Esophagus squamous epithelium (tissue), 5 donors: ENCODE data around the gene CACNA1D. TPM values are rescaled to one million over a fixed set of nuclear protein-coding genes. Genes with fewer than 3 reads are reported as not detected.
A peak's percentile ranks its signal among the peaks of the same experiment; 100 is the strongest.
"Not testable (repeated sequence)": the region's sequence is repeated elsewhere in the genome, so short reads cannot be mapped to it uniquely, and the experiment has no call there.

Experiments
- DNase-seq: peaks from one replicate; lab custom pipeline; 2025; lab: John Stamatoyannopoulos, UW
- H3K27ac ChIP-seq, 4 donors: fragments of 200-600 bp; sonication (generic); one replicate each; pipeline ENCODE4 v1.5.1; 2016 to 2019; ENCODE audit warnings: mild to moderate bottlenecking in 1 of 4
- H3K27me3 ChIP-seq, 4 donors: fragments of 200-600 bp; sonication (generic); 1 replicate in 3 of 4; 2 replicates in 1 of 4; pipeline versions ENCODE4 v1.5.1 to v1.6.0; 2017 to 2021; ENCODE audit warnings: antibody characterized with exemption in 1 of 4
- H3K36me3 ChIP-seq, 3 donors: fragments of 200-600 bp; sonication (generic); one replicate each; pipeline ENCODE4 v1.5.1; 2016 to 2019
- H3K4me1 ChIP-seq, 3 donors: fragments of 200-600 bp; sonication (generic); one replicate each; pipeline ENCODE4 v1.5.1; 2017 to 2019
- H3K4me3 ChIP-seq, 4 donors: fragments of 200-600 bp; sonication (generic); 1 replicate in 3 of 4; 2 replicates in 1 of 4; pipeline ENCODE4 v1.5.1; 2016 to 2019; ENCODE audit warnings: mild to moderate bottlenecking in 2 of 4, moderate library complexity in 1 of 4
- H3K9me3 ChIP-seq, 3 donors: fragments of 200-600 bp; sonication (generic); one replicate each; pipeline ENCODE4 v1.5.1; 2016 to 2019
- CTCF ChIP-seq, 6 experiments: fragments of 450-650 bp in 4 of 6; fragments of 200-600 bp in 2 of 6; sonication (generic) in 2 of 6; IDR thresholded peaks; one replicate each; pipeline ENCODE4 v1.5.1; 2016 to 2019; ENCODE audit warnings: antibody characterized with exemption in 6 of 6, mild to moderate bottlenecking in 4 of 6, moderate library complexity in 4 of 6
- POLR2A ChIP-seq, 4 donors: fragments of 450-650 bp; IDR thresholded peaks; one replicate each; pipeline ENCODE4 v1.6.1; 2017; ENCODE audit warnings: antibody characterized with exemption in 4 of 4, mild to moderate bottlenecking in 4 of 4, moderate library complexity in 3 of 4
- WGBS, 2 donors: methylation state at CpG; one replicate each; pipeline ENCODE4 v1.1.5; 2018; 5-methylcytosine and 5-hydroxymethylcytosine counted together
- intact Hi-C: fragments of 100-400 bp; cut with DNase I; formaldehyde crosslinking; loops from one replicate; pipeline ENCODE4 v1.15.0; 2022
- total RNA-seq, 4 donors: library from RNA; depleted of rRNA; stranded (reverse); fragments of >200 nt; gene quantifications; one replicate each; pipeline ENCODE4 v1.1.0, GENCODE V29; 2016
- donor health status: DM: yes; HTN: yes; CAD: no.

CACNA1D gene
- total RNA-seq, result 1 to 10 TPM in 3 of 4 donors, under 1 TPM in 1; 0.56 to 4.5 (median 3.1) TPM

DNA sequence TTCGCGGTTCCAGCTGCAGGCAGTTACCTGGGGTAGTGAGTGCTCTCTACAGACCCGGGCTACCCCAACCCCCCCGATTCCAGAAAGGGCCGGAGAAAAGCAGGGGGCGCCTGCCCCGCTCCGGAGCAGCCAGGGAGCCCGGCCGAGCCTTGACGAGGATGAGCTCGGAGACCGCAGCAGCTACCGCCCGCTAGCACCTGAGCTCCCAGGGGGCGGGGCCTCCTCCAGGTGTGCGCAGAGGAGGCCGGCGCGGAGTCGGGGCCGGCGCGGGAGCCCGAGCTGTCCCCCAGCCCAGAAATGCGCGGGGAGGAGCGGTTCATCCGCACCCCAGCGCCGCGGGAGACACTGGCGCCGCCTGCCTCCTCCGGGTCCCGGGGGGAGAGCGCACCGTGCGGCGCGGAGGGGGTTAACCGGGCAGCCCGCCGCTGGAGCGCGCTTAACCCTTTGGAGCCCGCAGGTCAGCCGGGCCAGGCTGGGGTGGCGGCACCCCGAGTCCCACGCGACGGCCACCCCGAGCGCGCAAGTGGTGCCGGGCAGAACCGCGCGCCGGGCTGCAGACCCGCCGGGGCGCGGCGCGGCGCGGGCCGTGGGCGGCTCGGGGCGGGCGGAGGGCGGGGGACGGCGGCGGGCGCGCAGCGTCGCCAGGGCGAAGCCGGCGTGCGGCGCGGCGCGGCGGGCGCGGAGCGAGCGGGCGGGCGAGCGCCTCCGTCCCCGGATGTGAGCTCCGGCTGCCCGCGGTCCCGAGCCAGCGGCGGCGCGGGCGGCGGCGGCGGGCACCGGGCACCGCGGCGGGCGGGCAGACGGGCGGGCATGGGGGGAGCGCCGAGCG is at the start of gene CACNA1D:
CACNA1D (plus strand) TSS at position 649 of the 829 bp plus-strand sequence. CDS start 556 bp downstream, outside the sequence.
- Histone ChIP-seq H3K36me3 (no peaks in the 10 kb centered on the region), H3K27ac (no peak within 1 kb of the TSS), H3K4me3 (peak within 1 kb of the TSS; percentile 51 to 78 (median 65)), H3K27me3 (peaks cover 0 to 79% (median 0%) of the 10 kb centered on the region in 4 donors), H3K4me1 (peaks cover 15 to 46% (median 20%) of the 10 kb centered on the region in 3 donors), H3K9me3 (no peaks in the 10 kb centered on the region)
- 0% methylated on average over 3 to 15 of the region's 122 CpGs for WGBS, 2 donors
- intact Hi-C loops, result no loop called here
- TF ChIP-seq POLR2A (IDR thresholded peaks at IDR 0.05) (no peak), CTCF (IDR thresholded peaks at IDR 0.05) (no peak)
- no peak for DNase-seq

GRCh38 chr3:53457068-53457467 is 37.3 kb upstream of the CACNA1D start:
- no peak for DNase-seq
- Histone ChIP-seq H3K27me3 (peaks cover 0 to 10% (median 0%) of the 10 kb centered on the region in 4 donors), H3K9me3 (no peaks in the 10 kb centered on the region), H3K4me3 (no peak overlapping the region), H3K36me3 (no peaks in the 10 kb centered on the region), H3K27ac (no peak overlapping the region), H3K4me1 (no peaks in the 10 kb centered on the region)
- intact Hi-C loops, result no loop called here
- TF ChIP-seq POLR2A (IDR thresholded peaks at IDR 0.05), result no peak
- no peak for TF ChIP-seq CTCF (IDR thresholded peaks at IDR 0.05)

GRCh38 chr3:53460326-53460725 is 34.1 kb upstream of the CACNA1D start:
- intact Hi-C loops, result no loop called here
- no peaks in the 10 kb centered on the region for H3K9me3 ChIP-seq
- H3K27me3 ChIP-seq, result peaks cover 0 to 5% (median 0%) of the 10 kb centered on the region in 4 donors
- H3K4me3 ChIP-seq, result no peak overlapping the region
- no peaks in the 10 kb centered on the region for H3K4me1 ChIP-seq
- no peak for DNase-seq
- no peak overlapping the region for H3K27ac ChIP-seq
- 86 to 90% methylated on average over 1 of the region's 1 CpG for WGBS, 2 donors
- H3K36me3 ChIP-seq, result no peaks in the 10 kb centered on the region
- TF ChIP-seq POLR2A (IDR thresholded peaks at IDR 0.05), result no peak
- no peak for TF ChIP-seq CTCF (IDR thresholded peaks at IDR 0.05)

GRCh38 chr3:53464424-53464823 is 30.0 kb upstream of the CACNA1D start:
- 78 to 86% methylated on average over 3 of the region's 3 CpGs for WGBS, 2 donors

DNA sequence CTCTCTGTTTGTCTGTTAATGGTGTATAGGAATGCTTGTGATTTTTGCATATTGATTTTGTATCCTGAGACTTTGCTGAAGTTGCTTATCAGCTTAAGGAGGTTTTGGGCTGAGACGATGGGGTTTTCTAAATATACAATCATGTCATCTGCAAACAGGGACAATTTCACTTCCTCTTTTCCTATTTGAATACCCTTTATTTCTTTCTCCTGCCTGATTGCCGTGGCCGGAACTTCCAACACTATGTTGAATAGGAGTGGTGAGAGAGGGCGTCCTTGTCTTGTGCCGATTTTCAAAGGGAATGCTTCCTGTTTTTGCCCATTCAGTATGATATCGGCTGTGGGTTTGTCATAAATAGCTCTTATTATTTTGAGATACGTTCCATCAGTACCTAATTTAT is 24.7 kb upstream of the CACNA1D start:
- 62 to 77% methylated on average over 7 of the region's 7 CpGs for WGBS, 2 donors
- not testable (repeated sequence) for H3K27me3 ChIP-seq

More at GRCh38 chr3:53464424-53464823, 30.0 kb upstream of the CACNA1D start:
- Histone ChIP-seq H3K9me3 (no peaks in the 10 kb centered on the region), H3K27me3 (no peaks in the 10 kb centered on the region), H3K4me1 (no peaks in the 10 kb centered on the region), H3K36me3 (no peaks in the 10 kb centered on the region), H3K4me3 (no peak overlapping the region), H3K27ac (no peak overlapping the region)
- no peak for TF ChIP-seq POLR2A (IDR thresholded peaks at IDR 0.05)
- no peak for TF ChIP-seq CTCF (IDR thresholded peaks at IDR 0.05)
- intact Hi-C loops, result no loop called here
- DNase-seq, result no peak

More for the DNA sequence above, 24.7 kb upstream of the CACNA1D start:
- H3K36me3 ChIP-seq, H3K4me3 ChIP-seq, intact Hi-C loops, H3K27ac ChIP-seq, H3K9me3 ChIP-seq, DNase-seq, H3K4me1 ChIP-seq: not testable (repeated sequence)
